ENCODE results near the gene MISP3. TPM values are rescaled to one million over a fixed set of nuclear protein-coding genes. Genes with fewer than 3 reads are reported as not detected.

MISP3 gene
- total RNA-seq, 4 donors from 2014 or later: 9.1 to 26.2 (median 17.2) TPM

- intact Hi-C loops (cut with DNase I; ENCODE audit: low total_unique reads): no loop called here
- H3K4me3 ChIP-seq (ENCODE audit: low read depth, poor library complexity, severe bottlenecking): no peak overlapping the region
- no peak for DNase-seq (ENCODE audit: low spot score in 2 of 2)
- WGBS, 2 donors: 87 to 93% methylated on average over 5 to 6 of the region's 6 CpGs
- TF ChIP-seq POLR2A (IDR thresholded peaks at IDR 0.05) (no peak), CTCF (IDR thresholded peaks at IDR 0.05) (no peak)
Measured at GRCh38 chr19:14101003-14101545, 28.5 kb downstream of the MISP3 start.

GRCh38 chr19:14102102-14102696, 29.6 kb downstream of the MISP3 start:
- TF ChIP-seq POLR2A (IDR thresholded peaks at IDR 0.05) (no peak), CTCF (IDR thresholded peaks at IDR 0.05) (no peak)
- WGBS, 2 donors: 65 to 74% methylated on average over 11 of the region's 11 CpGs
- H3K4me3 ChIP-seq (ENCODE audit: low read depth, poor library complexity, severe bottlenecking): no peak overlapping the region
- no peak for DNase-seq (ENCODE audit: low spot score in 2 of 2)
- intact Hi-C loops (cut with DNase I; ENCODE audit: low total_unique reads): no loop called here

- intact Hi-C loops (cut with DNase I; ENCODE audit: low total_unique reads): no loop called here
- no peak for DNase-seq (ENCODE audit: low spot score in 2 of 2)
- 90 to 93% methylated on average over 10 of the region's 10 CpGs for WGBS, 2 donors
- H3K4me3 ChIP-seq (ENCODE audit: low read depth, poor library complexity, severe bottlenecking): no peak overlapping the region
- no peak for TF ChIP-seq CTCF (IDR thresholded peaks at IDR 0.05)
- no peak for TF ChIP-seq POLR2A (IDR thresholded peaks at IDR 0.05)
Measured at GRCh38 chr19:14102756-14103155, 30.2 kb downstream of the MISP3 start.

GRCh38 chr19:14103310-14103709, 30.7 kb downstream of the MISP3 start:
- intact Hi-C loops (cut with DNase I; ENCODE audit: low total_unique reads): no loop called here
- H3K4me3 ChIP-seq (ENCODE audit: low read depth, poor library complexity, severe bottlenecking): no peak overlapping the region
- TF ChIP-seq CTCF (IDR thresholded peaks at IDR 0.05) (no peak), POLR2A (IDR thresholded peaks at IDR 0.05) (no peak)
- WGBS, 2 donors: 91 to 100% methylated on average over 1 of the region's 1 CpG
- no peak for DNase-seq (ENCODE audit: low spot score in 2 of 2)

GRCh38 chr19:14105680-14106079, 33.1 kb downstream of the MISP3 start:
- intact Hi-C loops (cut with DNase I; ENCODE audit: low total_unique reads): no loop called here
- TF ChIP-seq POLR2A (IDR thresholded peaks at IDR 0.05) (no peak), CTCF (IDR thresholded peaks at IDR 0.05) (no peak)
- DNase-seq (ENCODE audit: low spot score in 2 of 2): no peak
- 88 to 96% methylated on average over 8 of the region's 8 CpGs for WGBS, 2 donors
- H3K4me3 ChIP-seq (ENCODE audit: low read depth, poor library complexity, severe bottlenecking): no peak overlapping the region

GRCh38 chr19:14106840-14107239, 34.3 kb downstream of the MISP3 start:
- intact Hi-C loops (cut with DNase I; ENCODE audit: low total_unique reads): no loop called here

More at GRCh38 chr19:14106840-14107239, 34.3 kb downstream of the MISP3 start:
- DNase-seq (ENCODE audit: low spot score in 2 of 2): no peak
- WGBS, 2 donors: 86 to 92% methylated on average over 12 to 15 of the region's 16 CpGs
- TF ChIP-seq POLR2A (IDR thresholded peaks at IDR 0.05) (no peak), CTCF (IDR thresholded peaks at IDR 0.05) (no peak)
- H3K4me3 ChIP-seq (ENCODE audit: low read depth, poor library complexity, severe bottlenecking): no peak overlapping the region
